Neural cell (in vitro differentiated cells): ENCODE data around the gene DUSP12. TPM values are rescaled to one million over a fixed set of nuclear protein-coding genes. Genes with fewer than 3 reads are reported as not detected.
"Not testable (repeated sequence)": the region's sequence is repeated elsewhere in the genome, so short reads cannot be mapped to it uniquely, and the experiment has no call there.

Experiments used
- H2AFZ ChIP-seq: fragments of 200-600, 300-800 bp; sonication (generic), shearing (Covaris generic); 2 replicates; pipeline ENCODE4 v1.6.0; 2014; ENCODE audit warnings: low read depth, mild to moderate bottlenecking, antibody characterized with exemption, low read length, moderate library complexity
- H3F3A ChIP-seq: fragments of 200-600 bp; shearing (Covaris generic); 2 replicates; pipeline ENCODE4 v1.6.1; 2016; ENCODE audit warnings: mild to moderate bottlenecking, moderate library complexity, mixed read lengths, antibody characterized with exemption, low read length; ENCODE audit not compliant: insufficient read depth, poor library complexity, severe bottlenecking
- H3K27ac ChIP-seq: fragments of 200-600, 300-800 bp; sonication (generic), shearing (Covaris generic); 2 replicates; pipeline ENCODE4 v1.5.1; 2014; ENCODE audit warnings: mild to moderate bottlenecking, low read length, moderate library complexity
- H3K27me3 ChIP-seq: fragments of 300-800, 200-600 bp; sonication (generic), shearing (Covaris generic); 2 replicates; pipeline ENCODE4 v1.6.0; 2014; ENCODE audit warnings: mild to moderate bottlenecking, low read depth, low read length, moderate library complexity; ENCODE audit not compliant: insufficient read depth
- H3K36me3 ChIP-seq: fragments of 300-800, 200-600 bp; sonication (generic), shearing (Covaris generic); 2 replicates; pipeline ENCODE4 v1.5.1; 2014; ENCODE audit warnings: mild to moderate bottlenecking, antibody characterized with exemption, low read length, moderate library complexity; ENCODE audit not compliant: insufficient read depth
- H3K4me2 ChIP-seq: fragments of 300-800, 200-600 bp; sonication (generic), shearing (Covaris generic); 2 replicates; pipeline ENCODE4 v1.6.0; 2014; ENCODE audit warnings: mild to moderate bottlenecking, low read length
- H3K4me3 ChIP-seq: fragments of 300-800, 200-600 bp; sonication (generic), shearing (Covaris generic); 2 replicates; pipeline ENCODE4 v1.5.1; 2014; ENCODE audit warnings: mild to moderate bottlenecking, low read length, moderate library complexity
- H3K79me2 ChIP-seq: fragments of 200-600 bp; shearing (Covaris generic); replicated peaks from 2 replicates; pipeline ENCODE4 v1.6.0; 2014; ENCODE audit warnings: mild to moderate bottlenecking, low read length, moderate library complexity; ENCODE audit not compliant: insufficient read depth
- H3K9ac ChIP-seq: fragments of 300-800, 200-600 bp; sonication (generic), shearing (Covaris generic); 2 replicates; pipeline ENCODE4 v1.6.1; 2016; ENCODE audit warnings: mild to moderate bottlenecking, low read length, mixed read lengths
- H3K9me2 ChIP-seq: fragments of 200-600 bp; shearing (Covaris generic); 2 replicates; pipeline ENCODE4 v1.6.1; 2016; ENCODE audit warnings: mild to moderate bottlenecking, low read length, mixed read lengths; ENCODE audit not compliant: insufficient read depth
- H3K9me3 ChIP-seq: fragments of 200-600, 300-800 bp; sonication (generic), shearing (Covaris generic); 2 replicates; pipeline ENCODE4 v1.6.1; 2016; ENCODE audit warnings: mild to moderate bottlenecking, mixed run types, low read length, moderate library complexity, mixed read lengths
- H4K20me1 ChIP-seq: fragments of 200-600 bp; shearing (Covaris generic); 2 replicates; pipeline ENCODE4 v1.6.1; 2016; ENCODE audit warnings: mild to moderate bottlenecking, mixed run types; ENCODE audit not compliant: insufficient read depth
- CTCF ChIP-seq: fragments of 450-650 bp; IDR thresholded peaks from 2 replicates; pipeline ENCODE4 v1.5.1; 2014; ENCODE audit warnings: antibody characterized with exemption, mild to moderate bottlenecking, moderate library complexity; ENCODE audit not compliant: poor library complexity, severe bottlenecking
- EP300 ChIP-seq: fragments of 450-650 bp; conservative IDR thresholded peaks from 2 replicates; pipeline ENCODE4 v1.6.1; 2014; ENCODE audit warnings: antibody characterized with exemption, mild to moderate bottlenecking, moderate library complexity; ENCODE audit not compliant: poor library complexity, severe bottlenecking
- MXI1 ChIP-seq: fragments of 450-650 bp; conservative IDR thresholded peaks from 2 replicates; pipeline ENCODE4 v1.6.1; 2014; ENCODE audit warnings: antibody characterized with exemption, mild to moderate bottlenecking; ENCODE audit not compliant: poor library complexity, severe bottlenecking
- RAD21 ChIP-seq: fragments of 450-650 bp; conservative IDR thresholded peaks from 2 replicates; pipeline ENCODE4 v1.6.1; 2014; ENCODE audit warnings: antibody characterized with exemption, mild to moderate bottlenecking, moderate library complexity
- REST ChIP-seq: IDR thresholded peaks from 2 replicates; pipeline ENCODE4 v1.6.1; 2012; ENCODE audit warnings: borderline replicate concordance
- SMC3 ChIP-seq: fragments of 450-650 bp; conservative IDR thresholded peaks from 2 replicates; pipeline ENCODE4 v1.6.1; 2014; ENCODE audit warnings: antibody characterized with exemption, mild to moderate bottlenecking, moderate library complexity; ENCODE audit not compliant: poor library complexity
- polyA plus RNA-seq: library from polyadenylated mRNA; depleted of rRNA; stranded (reverse); fragments of >200 nt; gene quantifications from 2 replicates; pipeline ENCODE4 v1.2.3, GENCODE V29; 2014

DUSP12 gene
- polyA plus RNA-seq, 1 donor from 2014 or later, result 209 TPM

- Histone ChIP-seq H3K4me3 (no peak overlapping the region), H3K9ac (no peak overlapping the region), H3F3A (no peaks in the 10 kb centered on the region), H3K4me2 (no peak overlapping the region), H3K79me2 (no peaks in the 10 kb centered on the region), H4K20me1 (no peaks in the 10 kb centered on the region), H3K27me3 (peaks cover 13% of the 10 kb centered on the region), H3K9me2 (no peaks in the 10 kb centered on the region), H3K36me3 (no peaks in the 10 kb centered on the region), H3K27ac (no peak overlapping the region), H3K9me3 (no peaks in the 10 kb centered on the region), H2AFZ (no peak overlapping the region)
- no peak for TF ChIP-seq MXI1
- TF ChIP-seq REST, result no peak
These were observed 26.0 kb upstream of the DUSP12 start for GRCh38 chr1:161723459-161724141.

- not testable (repeated sequence) for H3K79me2 ChIP-seq, H4K20me1 ChIP-seq, H3K36me3 ChIP-seq, H3F3A ChIP-seq, H3K9me2 ChIP-seq, H3K27ac ChIP-seq, H3K9me3 ChIP-seq
- peak overlapping the region; percentile 97 for H3K4me3 ChIP-seq
- peak overlapping the region; percentile 81 for H3K4me2 ChIP-seq
- peak overlapping the region; percentile 77 for H3K9ac ChIP-seq
- peaks cover 13% of the 10 kb centered on the region for H3K27me3 ChIP-seq
- H2AFZ ChIP-seq, result peak overlapping the region; percentile 90
These were observed 24.2 kb upstream of the DUSP12 start for GRCh38 chr1:161725258-161725907.

- Histone ChIP-seq H3K79me2 (no peaks in the 10 kb centered on the region), H4K20me1 (no peaks in the 10 kb centered on the region), H3K4me3 (peak overlapping the region; percentile 97), H2AFZ (peak overlapping the region; percentile 90), H3F3A (no peaks in the 10 kb centered on the region), H3K9me3 (no peaks in the 10 kb centered on the region), H3K4me2 (peak overlapping the region; percentile 81), H3K36me3 (no peaks in the 10 kb centered on the region), H3K9me2 (no peaks in the 10 kb centered on the region), H3K27ac (peak overlapping the region; percentile 45), H3K27me3 (peaks cover 13% of the 10 kb centered on the region), H3K9ac (peak overlapping the region; percentile 77)
- no peak for TF ChIP-seq RAD21
- peak; percentile 12 for TF ChIP-seq MXI1
- TF ChIP-seq EP300, result no peak
- no peak for TF ChIP-seq REST
- TF ChIP-seq CTCF, result peak; percentile 56
- no peak for TF ChIP-seq SMC3
These were observed 23.6 kb upstream of the DUSP12 start for GRCh38 chr1:161725908-161726472.
